IMR-90 (cell line): ENCODE measurements around the gene DYNLT2. TPM values are rescaled to one million over a fixed set of nuclear protein-coding genes. Genes with fewer than 3 reads are reported as not detected.

ENCODE experiments used
- ATAC-seq: fragments of 200-7000 bp; cut with Tn5 transposase; 2 replicates; pipeline ENCODE4 v1.9.1; 2020; ENCODE audit warnings: low read depth, mild to moderate bottlenecking, moderate library complexity
- BruUV-seq: library from RNA; stranded (reverse); fragments of 400-500 nt; replicated peaks from 2 replicates; lab custom pipeline; 2021; lab: Mats Ljungman, UMichigan
- CTCF ChIA-PET: fragments of 300-600 bp; formaldehyde crosslinking; extraction: SDS; loops from one replicate; lab custom pipeline; 2021; ENCODE audit warnings: antibody characterized with exemption; lab: Yijun Ruan, JAX
- POLR2A ChIA-PET: fragments of 300-600 bp; sonication (Branson Sonifier 250); formaldehyde crosslinking; loops from one replicate; lab custom pipeline; 2022; ENCODE audit warnings: antibody characterized with exemption; ENCODE audit not compliant: unreplicated experiment; lab: Charles Lee
- DNase-seq: peaks from one replicate; pipeline ENCODE4 v3.0.0; 2013
- H2AFZ ChIP-seq: replicated peaks from 2 replicates; pipeline ENCODE3; 2013; ENCODE audit warnings: low read length, mild to moderate bottlenecking; ENCODE audit not compliant: poor library complexity
- H2AK5ac ChIP-seq: 2 replicates; pipeline ENCODE4 v1.6.1; 2013; ENCODE audit warnings: low read depth, low read length, inconsistent platforms
- H2AK9ac ChIP-seq: replicated peaks from 2 replicates; pipeline ENCODE3; 2013; ENCODE audit warnings: mild to moderate bottlenecking, low read depth, low read length, moderate library complexity; ENCODE audit not compliant: poor library complexity
- H2BK120ac ChIP-seq: 2 replicates; pipeline ENCODE4 v1.6.1; 2013; ENCODE audit warnings: low read depth, low read length, inconsistent platforms
- H2BK15ac ChIP-seq: 3 replicates; pipeline ENCODE4 v1.6.1; 2013; ENCODE audit warnings: low read depth, low read length, inconsistent platforms
- H2BK20ac ChIP-seq: 2 replicates; pipeline ENCODE4 v1.6.1; 2013; ENCODE audit warnings: low read depth, mild to moderate bottlenecking, inconsistent platforms, low read length, moderate library complexity
- H2BK5ac ChIP-seq: 2 replicates; pipeline ENCODE4 v1.6.1; 2013; ENCODE audit warnings: mild to moderate bottlenecking, low read depth, low read length, inconsistent platforms; ENCODE audit not compliant: poor library complexity, severe bottlenecking
- H3K14ac ChIP-seq: replicated peaks from 2 replicates; pipeline ENCODE4 v1.6.1; 2013; ENCODE audit warnings: low read depth, low read length, inconsistent platforms
- H3K18ac ChIP-seq: 2 replicates; pipeline ENCODE4 v1.6.1; 2013; ENCODE audit warnings: low read depth, low read length, control low read depth
- H3K23ac ChIP-seq: 2 replicates; pipeline ENCODE4 v1.6.1; 2013; ENCODE audit warnings: low read depth, low read length, inconsistent platforms
- H3K27ac ChIP-seq: 2 replicates; pipeline ENCODE4 v1.5.1; 2013; ENCODE audit warnings: mild to moderate bottlenecking, control low read depth, low read length; ENCODE audit not compliant: insufficient read depth
- H3K27me3 ChIP-seq: 2 replicates; pipeline ENCODE4 v1.6.1; 2013; ENCODE audit warnings: low read length; ENCODE audit not compliant: control insufficient read depth, insufficient read depth
- H3K36me3 ChIP-seq: 2 replicates; pipeline ENCODE4 v1.6.1; 2013; ENCODE audit warnings: low read length, mixed read lengths; ENCODE audit not compliant: control insufficient read depth, insufficient read depth
- H3K4ac ChIP-seq: 2 replicates; pipeline ENCODE4 v1.6.1; 2013; ENCODE audit warnings: low read depth, low read length, inconsistent platforms
- H3K4me1 ChIP-seq: 2 replicates; pipeline ENCODE4 v1.6.1; 2013; ENCODE audit warnings: low read length, mixed read lengths; ENCODE audit not compliant: control insufficient read depth, insufficient read depth
- H3K4me2 ChIP-seq: 2 replicates; pipeline ENCODE4 v1.6.1; 2013; ENCODE audit warnings: low read depth, mild to moderate bottlenecking, control low read depth, low read length, moderate library complexity
- H3K4me3 ChIP-seq: 2 replicates; pipeline ENCODE4 v1.5.1; 2013; ENCODE audit warnings: low read depth, mild to moderate bottlenecking, control low read depth, low read length, moderate library complexity; ENCODE audit not compliant: insufficient read depth
- H3K56ac ChIP-seq: 2 replicates; pipeline ENCODE4 v1.6.1; 2013; ENCODE audit warnings: low read length, inconsistent platforms; ENCODE audit not compliant: insufficient read depth; ENCODE audit errors: extremely low read depth
- H3K79me1 ChIP-seq, 2 experiments: 2 replicates each; pipeline ENCODE4 v1.6.1; 2013; ENCODE audit warnings: low read length in 2 of 2, inconsistent platforms in 1 of 2, low read depth in 1 of 2
- H3K9ac ChIP-seq: 2 replicates; pipeline ENCODE4 v1.6.1; 2013; ENCODE audit warnings: low read depth, low read length, control low read depth
- H3K9me1 ChIP-seq: 2 replicates; pipeline ENCODE4 v1.6.1; 2013; ENCODE audit warnings: low read length, inconsistent platforms; ENCODE audit not compliant: insufficient read depth
- H3K9me3 ChIP-seq: 2 replicates; pipeline ENCODE4 v1.6.1; 2013; ENCODE audit warnings: low read length; ENCODE audit not compliant: control insufficient read depth, insufficient read depth
- H4K20me1 ChIP-seq: 2 replicates; pipeline ENCODE4 v1.6.1; 2013; ENCODE audit warnings: low read length, inconsistent platforms; ENCODE audit not compliant: insufficient read depth
- H4K5ac ChIP-seq: 2 replicates; pipeline ENCODE4 v1.6.1; 2013; ENCODE audit warnings: mild to moderate bottlenecking, low read depth, low read length, control low read depth
- H4K8ac ChIP-seq, 2 experiments: 2 replicates each; pipeline ENCODE4 v1.6.1; 2013; ENCODE audit warnings: low read depth in 2 of 2, low read length in 2 of 2, control low read depth in 1 of 2, inconsistent platforms in 1 of 2
- H4K91ac ChIP-seq: 2 replicates; pipeline ENCODE4 v1.6.1; 2013; ENCODE audit warnings: low read depth, low read length, inconsistent platforms; ENCODE audit not compliant: insufficient read depth
- FOS ChIP-seq: fragments of 150-350 bp; IDR thresholded peaks from 2 replicates; pipeline ENCODE4 v1.6.1; 2016; ENCODE audit warnings: low read depth, low read length
- MAZ ChIP-seq: IDR thresholded peaks from 2 replicates; pipeline ENCODE4 v1.6.1; 2012; ENCODE audit warnings: low read depth, mild to moderate bottlenecking, low read length, improper control_type of control experiment, moderate library complexity, borderline replicate concordance
- NFE2L2 ChIP-seq: fragments of 150-350 bp; IDR thresholded peaks from 2 replicates; pipeline ENCODE4 v1.6.1; 2016; ENCODE audit warnings: low read depth, mild to moderate bottlenecking, low read length
- POLR2A ChIP-seq: IDR thresholded peaks from 2 replicates; pipeline ENCODE4 v1.6.1; 2012; ENCODE audit warnings: mild to moderate bottlenecking, low read depth, low read length
- SMC3 ChIP-seq: fragments of 150-350 bp; IDR thresholded peaks from 2 replicates; pipeline ENCODE4 v1.6.1; 2016; ENCODE audit warnings: low read depth, mild to moderate bottlenecking, antibody characterized with exemption, low read length, moderate library complexity
- WGBS, 2 experiments: methylation state at CpG; one replicate each; pipeline versions ENCODE4 v1.1.5 to v1.1.7; 2013; ENCODE audit warnings: missing lambda C conversion rate in 2 of 2; ENCODE audit not compliant: insufficient read length in 1 of 2; ENCODE audit errors: extremely low coverage in 2 of 2; 5-methylcytosine and 5-hydroxymethylcytosine counted together
- dilution Hi-C: fragments of 300-500 bp; cut with HindIII; formaldehyde crosslinking; loops from one replicate; pipeline ENCODE4 v1.14.3; 2018; ENCODE audit warnings: low sequenced_read_pairs; ENCODE audit not compliant: unreplicated experiment
- in situ Hi-C: fragments of 300-500 bp; cut with MboI; formaldehyde crosslinking; loops from 3 replicates; pipeline ENCODE4 v1.14.3; 2019; ENCODE audit warnings: low sequenced_read_pairs, inconsistent platforms, mixed read lengths
- intact Hi-C: fragments of 100-400 bp; cut with micrococcal nuclease; formaldehyde crosslinking; loops from 2 replicates; pipeline ENCODE4 v1.10.0; 2022
- polyA plus RNA-seq, 3 experiments: library from polyadenylated mRNA; depleted of rRNA; stranded (reverse); fragments of >200 nt; gene quantifications; 2 replicates each; pipeline ENCODE4 v1.2.3, GENCODE V29; 2012; ENCODE audit warnings: low replicate concordance in 1 of 3
- total RNA-seq: library from RNA; depleted of rRNA; stranded (reverse); fragments of >200 nt; gene quantifications from 2 replicates; pipeline ENCODE4 v1.2.3, GENCODE V29; 2012

Gene DYNLT2
- total and polyA plus RNA-seq, 2 of the 4 experiments (the other 2 are of a cell fraction) = 0.36 to 0.44 TPM

- H4K8ac ChIP-seq = no peak overlapping the region
- ChIA-PET POLR2A (no interaction called here), CTCF (interaction anchor here (1.4 kb wide), 1 partner anchor 11 kb away, joined by 3 read pairs; no protein-coding TSS in a partner anchor)
- H2BK5ac ChIP-seq = no peak overlapping the region
- no peak overlapping the region for H3K23ac ChIP-seq
- H3K4ac ChIP-seq = no peak overlapping the region
- no peak overlapping the region for H2BK120ac ChIP-seq
- H2BK15ac ChIP-seq = no peak overlapping the region
- DNase-seq (no peak), ATAC-seq (no peak)
- H3K27me3 ChIP-seq = peaks cover 1% of the 10 kb centered on the region; the same call in 1 of the 2 replicates
- no peak overlapping the region for H3K18ac ChIP-seq
- H3K79me1 ChIP-seq = peaks cover 5 to 6% of the 10 kb centered on the region in 2 experiments; a peak in 3 of 4 replicates
- no peak overlapping the region for H3K4me2 ChIP-seq
- no peak overlapping the region for H3K9ac ChIP-seq
- H3K14ac ChIP-seq = no peak overlapping the region
- no peaks in the 10 kb centered on the region for H3K9me1 ChIP-seq
- no peak overlapping the region for H3K56ac ChIP-seq
- H2AK5ac ChIP-seq = no peak overlapping the region
- no peak overlapping the region for H4K91ac ChIP-seq
- H3K4me3 ChIP-seq = no peak overlapping the region
- H2BK20ac ChIP-seq = no peak overlapping the region
- dilution Hi-C loops (no loop called here), in situ Hi-C loops (no loop called here), intact Hi-C loops (no loop called here)
- H3K9me3 ChIP-seq = no peaks in the 10 kb centered on the region
- peaks cover 2% of the 10 kb centered on the region; the same call in 1 of the 2 replicates for H3K4me1 ChIP-seq
- BruUV-seq = no TSS peak
- no peaks in the 10 kb centered on the region for H4K20me1 ChIP-seq
- H2AFZ ChIP-seq = no peak overlapping the region
- no peaks in the 10 kb centered on the region for H3K36me3 ChIP-seq
- no peak for TF ChIP-seq FOS
- no peak for TF ChIP-seq SMC3
- TF ChIP-seq NFE2L2 = no peak
- TF ChIP-seq MAZ = no peak
- TF ChIP-seq POLR2A = no peak
- H3K27ac ChIP-seq = no peak overlapping the region
- WGBS, 2 experiments = no CpG with 5 or more reads among the region's 3 CpGs
- H2AK9ac ChIP-seq = no peak overlapping the region
- no peak overlapping the region for H4K5ac ChIP-seq
Measured at GRCh38 chr6:169745405-169745804, 6.0 kb downstream of the DYNLT2 start.
